ENCODE data around the gene ANKS1A.

DNA sequence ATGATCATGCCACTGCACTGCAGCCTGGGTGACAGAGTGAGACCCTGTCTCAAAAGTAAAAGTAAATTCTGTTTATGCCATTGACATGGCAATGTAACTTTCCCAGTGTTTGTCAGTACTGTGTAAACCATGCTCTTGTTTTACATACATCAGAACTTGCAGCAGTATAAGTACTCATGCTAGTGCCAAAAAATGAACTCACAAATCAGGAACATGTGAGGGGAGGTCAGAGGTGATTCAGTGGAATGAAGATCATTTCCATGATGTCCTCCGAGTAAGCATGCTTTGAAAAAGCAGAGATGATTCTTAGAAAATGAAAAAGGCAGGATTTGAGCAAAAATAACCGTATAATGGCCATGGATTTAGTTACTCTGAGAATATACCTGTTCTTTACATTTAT is 81.9 kb downstream of the ANKS1A start:
- no peak for TF ChIP-seq CTCF (conservative IDR thresholded peaks at IDR 0.05)
- TF ChIP-seq ZFX (IDR thresholded peaks at IDR 0.05) = no peak

Measured in C4-2B (cell line).